CD1c-positive myeloid dendritic cell (primary cell): ENCODE measurements around the gene MICU2.

ENCODE experiments used
- DNase-seq: peaks from one replicate; pipeline ENCODE4 v3.0.0-alpha.2; 2016; ENCODE audit errors: extremely low spot score

The MICU2 gene

DNA sequence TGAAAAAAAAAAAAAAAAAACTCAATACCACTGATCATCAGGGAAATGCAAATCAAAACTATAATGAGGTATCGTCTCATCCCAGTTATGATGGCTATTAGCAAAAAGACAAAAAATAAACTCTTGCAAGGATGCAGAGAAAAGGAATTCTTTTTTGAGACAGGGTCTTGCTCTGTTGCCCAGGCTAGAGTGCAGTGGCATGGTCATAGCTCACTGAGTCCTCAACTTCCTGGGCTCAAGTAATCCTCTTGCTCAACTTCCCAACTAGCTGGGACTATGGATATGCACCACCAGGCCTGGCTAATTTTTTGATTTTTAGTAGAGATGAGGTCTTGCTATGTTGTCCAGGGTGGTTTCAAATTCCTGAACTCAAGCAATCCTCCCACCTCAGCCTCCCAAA, 59.5 kb downstream of the MICU2 start:
- no peak for DNase-seq

DNA sequence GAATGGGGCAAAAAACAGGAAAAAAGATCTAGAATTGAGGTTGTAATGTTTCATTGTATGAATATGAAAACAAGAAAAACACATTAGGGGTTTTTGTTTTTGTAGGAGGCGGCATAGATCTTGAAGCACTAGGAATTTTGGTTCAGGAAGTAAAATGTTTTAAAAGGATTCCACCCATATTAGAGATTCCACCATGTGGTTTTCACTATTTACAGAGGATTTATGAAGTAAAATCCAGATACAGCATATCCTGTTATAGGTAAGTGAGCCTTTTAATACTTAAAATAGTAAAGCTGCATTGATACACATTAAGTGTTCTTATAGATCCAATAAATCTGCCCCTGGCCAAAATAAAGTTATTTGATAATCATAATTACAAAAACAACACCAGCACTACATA, 61.4 kb downstream of the MICU2 start:
- no peak for DNase-seq

DNA sequence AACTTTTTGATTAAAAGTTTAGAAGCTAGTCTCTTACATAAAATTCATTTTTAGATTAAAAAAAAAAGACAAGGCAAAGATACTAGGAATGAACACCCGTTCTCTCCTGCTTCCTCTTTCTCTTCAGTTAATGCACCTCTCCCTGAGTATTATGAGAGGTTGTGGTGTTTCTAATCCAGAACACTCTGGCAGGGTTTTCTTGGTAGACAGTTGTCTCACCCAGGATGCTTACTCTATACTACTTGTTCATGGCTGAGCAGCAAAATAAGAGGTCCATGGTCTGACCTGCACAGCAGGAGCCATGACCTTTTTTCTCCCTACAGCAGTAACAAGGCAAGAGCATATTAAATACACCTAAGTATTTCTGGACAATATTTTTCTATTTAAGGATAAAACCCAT, 62.0 kb downstream of the MICU2 start:
- no peak for DNase-seq

DNA sequence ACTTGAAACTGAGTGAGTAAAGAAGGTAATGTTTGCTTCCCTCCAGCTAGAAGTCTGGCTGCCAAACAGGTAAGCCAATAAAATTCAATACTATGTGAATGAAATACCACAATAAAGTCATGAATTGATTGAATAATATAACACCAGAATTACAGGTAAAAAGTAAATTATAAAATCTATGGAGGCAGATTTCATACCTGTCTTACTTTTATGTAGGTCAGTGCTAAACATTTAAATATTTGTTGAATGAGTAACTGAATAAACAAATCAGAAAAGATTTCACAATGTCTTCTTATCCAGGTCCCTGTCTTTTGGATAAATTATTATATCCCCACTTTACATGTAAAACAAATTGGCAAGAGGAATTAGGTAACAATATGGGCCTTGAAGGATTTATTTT, 62.7 kb downstream of the MICU2 start:
- no peak for DNase-seq

DNA sequence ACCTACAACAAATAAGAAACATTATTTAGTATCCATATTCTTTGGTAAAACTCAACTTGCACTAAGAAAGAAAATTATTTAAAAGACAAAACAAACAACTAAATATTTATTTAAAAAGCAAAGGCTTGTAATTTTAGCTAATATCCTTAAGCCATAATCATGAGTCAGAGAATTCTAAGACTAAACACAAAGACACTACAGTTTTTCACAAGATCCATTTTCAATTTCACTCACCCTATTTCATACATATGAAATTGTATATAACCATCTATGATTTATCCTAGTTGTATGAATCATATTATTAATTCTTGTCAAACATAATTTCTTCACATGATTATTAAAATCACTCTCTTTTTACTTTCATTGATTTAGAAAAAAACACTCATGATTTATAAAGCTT, 64.3 kb downstream of the MICU2 start:
- no peak for DNase-seq

DNA sequence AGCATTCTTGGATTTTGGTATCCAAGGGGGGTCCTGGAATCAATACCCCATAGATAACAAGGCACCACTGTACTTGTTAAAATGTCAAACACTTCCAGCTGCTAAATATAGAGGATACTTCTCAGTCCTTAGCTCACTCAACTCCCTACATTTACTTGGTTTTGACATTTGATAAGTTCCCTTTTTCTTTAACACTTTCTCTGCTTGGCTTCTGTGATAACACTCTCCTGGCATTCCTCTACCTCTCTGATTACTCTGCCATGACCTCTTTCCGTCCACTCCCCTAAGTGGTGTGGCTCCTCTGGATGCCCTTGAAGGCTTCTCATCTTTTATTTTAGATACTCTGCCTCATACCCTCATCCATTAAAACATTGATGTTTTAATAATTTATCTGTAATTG, 65.2 kb downstream of the MICU2 start:
- no peak for DNase-seq

DNA sequence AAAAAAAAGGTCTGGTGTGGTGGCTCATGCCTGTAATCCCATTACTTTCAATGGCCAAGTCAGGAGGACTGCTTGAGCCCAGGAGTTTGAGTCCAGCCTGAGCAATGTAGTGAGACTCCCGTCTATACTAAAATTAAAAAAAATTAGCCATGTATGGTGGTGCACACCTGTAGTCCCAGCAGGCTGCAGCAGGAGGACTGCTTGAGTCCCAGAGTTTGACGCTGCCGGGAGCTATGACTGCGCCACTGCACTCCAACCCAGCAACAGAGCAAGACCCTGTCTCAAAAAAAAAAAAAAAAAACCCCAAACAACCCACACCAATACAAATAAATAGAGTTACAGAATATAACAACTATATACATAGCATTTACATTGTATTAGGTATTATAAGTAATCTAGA, 65.7 kb downstream of the MICU2 start:
- no peak for DNase-seq

DNA sequence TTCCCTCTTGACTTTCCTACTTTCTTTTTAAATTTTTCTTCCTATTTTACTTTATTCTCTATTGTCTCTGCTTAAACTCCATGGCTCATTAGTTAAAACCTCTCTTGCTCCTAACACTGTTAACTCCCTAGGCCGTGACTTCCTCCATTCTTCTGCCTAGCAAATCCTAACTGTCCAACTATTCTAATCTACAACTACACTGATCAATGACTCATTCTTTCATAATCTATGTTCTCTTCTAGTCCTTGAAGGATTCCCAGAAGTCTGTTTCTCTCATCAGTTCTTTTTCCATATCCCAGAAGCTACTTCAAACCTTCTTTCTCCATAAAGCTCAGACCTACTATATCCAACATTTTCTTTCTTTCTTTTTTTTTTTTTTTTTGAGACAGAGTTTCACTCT, 66.9 kb downstream of the MICU2 start:
- no peak for DNase-seq

DNA sequence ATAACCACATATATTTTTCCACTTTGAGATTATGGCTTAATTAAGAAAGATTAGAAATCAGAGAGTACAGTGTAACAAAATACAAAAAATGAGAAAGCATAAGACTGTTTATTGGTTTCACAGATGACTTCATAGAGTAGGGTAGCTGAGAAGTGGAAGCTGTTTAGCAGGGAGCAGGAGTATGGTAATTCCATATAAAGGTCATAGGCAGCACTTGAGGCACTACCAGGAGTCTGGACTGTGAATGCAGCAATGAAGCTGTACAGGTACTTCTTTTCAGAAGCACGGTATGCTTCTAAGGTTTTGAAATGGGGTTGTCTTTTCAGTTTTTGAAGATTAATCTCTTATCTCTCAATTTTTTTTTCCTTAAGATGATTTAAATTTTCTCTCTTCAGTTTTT, 69.2 kb downstream of the MICU2 start:
- DNase-seq = no peak

DNA sequence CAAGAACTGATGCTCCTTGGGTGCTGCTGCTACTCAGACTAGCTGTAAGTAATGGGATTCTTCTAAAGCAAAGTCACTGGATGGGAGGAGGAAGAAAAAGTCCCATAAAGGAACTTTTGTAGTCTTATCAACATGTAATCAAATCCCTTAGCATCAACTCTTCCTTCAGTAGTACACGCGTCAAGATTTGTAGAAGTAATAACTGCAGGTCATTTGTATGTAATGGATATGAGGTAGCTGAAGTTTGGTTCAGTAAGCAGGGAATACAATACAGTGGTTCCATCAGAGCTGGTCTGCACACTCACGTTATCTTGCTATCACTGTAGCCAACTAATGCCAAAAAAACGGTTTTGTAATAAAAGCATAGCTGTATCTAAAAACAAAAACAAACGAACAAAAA, 72.5 kb downstream of the MICU2 start:
- DNase-seq = no peak

DNA sequence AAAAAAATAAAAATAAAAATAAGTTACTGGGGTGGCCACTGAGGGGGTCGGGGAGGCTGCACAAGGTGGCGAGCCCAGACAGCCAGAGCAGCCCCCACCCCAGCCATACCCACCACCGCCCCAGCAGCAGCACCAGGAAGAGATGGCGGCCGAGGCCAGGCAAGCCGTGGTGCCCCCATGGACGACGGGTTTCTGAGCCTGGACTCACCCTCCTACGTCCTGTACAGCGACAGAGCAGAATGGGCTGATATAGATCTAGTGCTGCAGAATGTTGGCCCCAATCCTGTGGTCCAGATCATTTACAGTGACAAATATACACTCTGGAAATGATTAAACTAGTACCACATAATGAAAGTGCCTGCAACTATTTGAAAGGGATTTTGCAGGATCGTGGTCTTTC, 73.3 kb downstream of the MICU2 start:
- DNase-seq = no peak

DNA sequence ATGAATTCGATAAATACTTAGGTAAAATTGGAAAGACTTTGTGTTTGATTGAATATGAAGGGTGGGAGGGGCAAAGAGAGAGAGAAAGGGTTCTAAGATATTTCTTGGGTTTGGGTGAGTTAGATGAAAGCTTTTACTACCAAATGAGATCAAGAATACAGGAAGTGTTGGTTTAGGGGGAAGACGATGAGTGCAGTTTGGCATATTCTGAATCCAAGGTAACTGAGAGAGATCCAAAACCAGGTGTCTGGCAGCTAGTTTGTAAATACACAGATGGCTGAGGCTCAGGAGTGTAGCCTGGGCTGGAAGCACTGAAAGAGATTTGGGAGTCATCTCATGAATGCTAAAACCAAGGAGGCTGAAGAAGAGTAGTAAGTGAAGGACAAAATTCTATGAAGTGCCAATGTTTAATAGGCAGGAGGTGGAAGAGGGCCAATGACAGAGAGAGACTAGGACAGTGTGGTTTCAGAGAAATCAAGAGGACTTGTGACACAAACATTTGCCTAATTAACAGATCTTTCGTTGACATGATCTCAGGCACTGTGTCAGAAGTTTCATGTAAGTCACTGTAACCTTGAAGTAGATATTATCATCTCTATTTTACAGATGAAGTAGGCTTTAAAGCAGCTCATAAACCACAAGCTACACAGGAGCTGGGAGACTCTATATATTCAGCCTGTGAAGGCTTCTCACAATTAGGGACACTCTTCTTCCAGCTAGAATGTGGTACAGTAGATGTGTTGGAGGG, 74.7 kb downstream of the MICU2 start:
- DNase-seq = no peak

DNA sequence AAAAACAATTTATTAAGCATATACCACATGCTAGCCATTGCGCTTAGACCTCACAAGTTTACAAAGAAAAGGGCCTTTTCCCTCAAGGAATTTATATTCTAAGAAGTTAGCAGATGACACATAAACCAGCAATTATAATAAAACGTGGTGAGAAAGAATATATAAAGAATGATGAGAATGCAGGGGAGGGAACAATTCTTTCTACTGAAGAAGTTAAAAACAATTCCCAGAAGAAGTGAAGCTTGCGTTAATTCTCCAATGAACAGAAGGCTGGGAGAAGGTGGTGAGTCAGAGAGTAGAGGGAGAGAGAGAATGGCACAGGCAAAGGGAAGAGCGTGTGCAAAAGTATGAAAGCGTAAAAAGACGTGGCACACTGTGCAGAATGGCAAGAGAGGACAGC, 75.4 kb downstream of the MICU2 start:
- DNase-seq = no peak

DNA sequence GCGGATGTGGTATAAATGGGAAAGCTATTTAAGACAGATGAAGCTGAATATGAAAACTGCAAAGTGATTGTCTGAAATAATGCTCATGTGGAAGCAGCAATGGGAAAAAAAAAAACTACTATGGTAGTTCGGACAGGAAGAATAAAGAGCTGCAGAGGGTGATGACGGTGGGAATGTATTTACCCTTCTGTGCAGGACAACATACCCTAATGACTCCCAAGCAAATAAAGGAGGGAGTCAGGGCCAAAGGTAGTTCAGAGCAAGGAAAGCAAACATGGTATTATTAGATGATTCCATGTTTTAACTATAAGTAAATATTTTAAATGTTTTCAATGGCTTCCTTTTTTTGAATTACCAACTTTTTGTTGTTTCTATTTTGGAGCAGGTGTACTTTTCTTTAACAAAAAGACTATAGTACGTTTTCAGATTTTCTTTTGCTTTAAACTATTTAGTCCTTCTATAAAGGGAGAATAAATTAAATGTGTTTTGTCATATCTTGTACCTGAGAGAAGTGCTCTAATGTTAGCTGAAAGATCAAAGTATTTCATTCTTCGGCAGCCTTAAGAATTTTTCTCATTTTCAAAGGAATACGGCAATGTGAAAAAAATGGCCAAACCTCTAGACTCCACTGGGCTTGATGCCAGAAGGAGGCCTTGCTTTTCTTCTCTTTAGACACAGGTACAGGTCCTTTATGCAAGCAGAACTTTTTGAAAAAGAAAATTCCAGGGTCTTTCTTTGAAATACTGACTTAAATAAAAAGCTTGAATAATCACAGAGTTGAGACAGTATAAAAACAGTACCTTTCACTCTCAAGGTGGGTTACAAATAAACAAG, 77.0 kb downstream of the MICU2 start:
- DNase-seq = no peak

DNA sequence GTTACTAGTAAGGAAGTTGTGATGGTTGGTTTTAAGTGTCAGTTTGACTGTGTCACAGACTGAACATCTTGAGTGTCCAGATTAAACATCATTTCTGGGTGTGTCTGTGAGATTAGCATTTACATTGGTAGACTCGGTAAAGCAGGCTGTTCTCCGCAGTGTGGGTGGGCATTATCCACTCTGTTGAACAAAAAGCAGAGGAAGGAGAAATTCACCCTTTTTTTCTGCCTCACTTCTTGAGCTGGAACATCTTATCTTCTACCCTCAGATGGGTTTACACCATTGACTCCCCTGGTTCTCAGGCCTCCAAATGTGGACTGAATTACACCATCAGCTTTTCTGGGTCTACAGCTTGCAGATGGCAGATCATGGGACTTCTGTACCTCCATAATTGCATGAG, 81.1 kb downstream of the MICU2 start:
- no peak for DNase-seq

DNA sequence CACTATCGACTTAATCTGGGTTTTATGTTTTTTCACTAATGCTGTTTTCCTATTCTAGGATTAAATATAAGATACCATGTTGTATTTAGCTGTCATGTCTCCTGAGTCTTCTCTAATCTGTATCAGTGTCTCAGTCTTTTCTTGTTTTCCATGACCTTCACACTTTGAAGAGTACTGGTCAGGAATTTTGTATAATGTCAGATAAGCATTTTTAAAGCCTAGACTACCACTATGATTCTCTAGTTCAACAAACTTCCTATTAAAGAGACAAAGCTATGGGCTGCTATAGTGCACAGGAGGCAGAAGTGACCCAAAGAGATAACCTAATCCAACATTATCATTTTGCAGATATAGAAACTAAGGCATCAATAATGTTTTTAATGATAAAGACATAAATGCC, 81.8 kb downstream of the MICU2 start:
- DNase-seq = no peak

DNA sequence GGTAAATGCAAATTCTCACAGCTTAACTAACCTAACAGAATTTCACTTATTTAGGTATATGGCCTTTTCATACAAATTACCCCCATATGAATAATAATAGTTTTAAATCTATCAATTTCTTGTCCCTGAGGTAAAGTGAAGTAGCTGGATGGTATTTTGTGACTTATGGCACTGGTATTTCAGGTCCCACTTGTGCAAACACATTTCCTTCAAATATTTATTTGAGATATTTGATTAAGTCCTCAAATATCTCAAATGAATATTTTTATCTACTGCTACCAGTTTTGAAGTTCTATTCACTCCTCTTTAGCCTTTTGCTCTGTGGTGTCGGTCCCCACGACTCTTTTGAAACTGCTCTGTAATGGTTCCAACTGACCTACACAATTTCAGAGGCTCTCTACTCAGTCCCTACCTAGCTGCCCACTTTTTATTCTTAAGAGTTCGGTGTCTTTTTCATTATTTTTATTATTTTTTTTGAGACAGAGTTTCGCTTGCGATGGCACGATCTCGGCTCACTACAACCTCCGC, 85.3 kb downstream of the MICU2 start:
- DNase-seq = no peak

DNA sequence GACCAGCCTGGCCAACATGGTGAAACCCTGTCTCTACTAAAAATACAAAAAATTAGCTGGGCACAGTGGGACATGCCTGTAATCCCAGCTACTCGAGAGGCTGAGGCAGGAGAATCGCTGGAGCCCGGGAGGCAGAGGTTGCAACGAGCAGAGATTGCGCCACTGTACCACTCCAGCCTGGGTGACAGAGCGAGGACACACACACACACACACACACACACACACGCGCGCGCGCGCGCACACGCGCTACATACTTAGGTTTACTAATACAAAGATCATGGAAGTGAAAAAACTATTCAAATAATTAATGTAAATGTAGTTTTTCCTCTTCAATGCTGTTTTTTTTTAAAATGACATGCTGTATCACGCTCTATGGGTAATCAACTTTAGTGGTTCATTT, 86.4 kb downstream of the MICU2 start:
- no peak for DNase-seq

DNA sequence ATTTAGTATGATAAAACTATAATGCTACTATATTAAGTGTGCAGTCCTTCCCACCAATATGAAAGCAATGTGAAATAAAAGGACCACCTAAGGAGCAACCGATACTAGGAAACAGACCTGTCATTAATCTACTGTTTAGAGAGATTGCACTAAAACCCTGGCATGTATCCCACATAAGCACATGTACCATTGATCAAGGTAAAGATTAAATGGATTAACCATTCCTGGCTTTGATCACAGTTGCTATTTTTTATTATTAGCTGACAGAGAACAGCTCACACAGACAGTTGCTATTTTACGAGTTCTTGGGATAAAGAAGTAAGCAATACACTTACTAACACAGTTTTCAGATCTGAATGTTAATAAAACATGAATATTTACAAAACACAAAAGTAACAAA, 87.2 kb downstream of the MICU2 start:
- DNase-seq = no peak

DNA sequence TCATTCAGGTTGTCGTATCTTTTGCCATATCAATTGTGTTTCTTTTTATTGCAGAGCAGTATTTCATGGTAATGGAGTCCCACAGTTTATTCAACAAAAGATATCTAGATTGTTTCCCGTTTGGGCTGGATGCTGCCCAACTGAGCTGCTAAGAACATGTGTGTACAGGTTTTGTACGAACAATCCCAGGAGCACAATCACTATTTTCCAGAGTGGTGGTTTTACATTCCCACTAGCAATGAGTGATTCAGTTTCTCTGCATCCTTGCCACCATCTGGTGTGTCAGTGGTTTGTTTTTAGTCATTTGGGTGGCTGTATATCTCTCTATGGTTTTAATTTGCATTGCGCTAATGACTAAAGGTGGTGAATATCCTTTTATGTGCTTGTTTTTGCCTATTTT, 92.1 kb downstream of the MICU2 start:
- DNase-seq = no peak

DNA sequence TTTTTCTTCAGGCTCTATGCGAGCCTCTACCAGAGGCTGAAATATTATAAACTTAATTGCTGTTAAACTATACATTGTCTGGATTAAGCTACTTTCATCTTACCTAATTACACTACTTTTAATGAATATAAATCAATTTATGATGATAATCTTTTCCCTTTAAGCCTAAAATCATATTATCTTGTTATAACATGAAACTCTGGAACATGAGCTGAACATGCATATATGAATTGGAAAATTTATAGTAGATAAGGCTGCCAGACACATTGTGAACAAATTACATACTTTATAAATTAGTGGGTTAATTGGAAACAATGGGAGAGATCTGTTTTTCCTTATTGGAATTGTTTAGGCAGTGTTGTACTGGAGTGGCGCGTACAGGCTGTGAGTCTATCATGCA, 99.6 kb downstream of the MICU2 start:
- no peak for DNase-seq

DNA sequence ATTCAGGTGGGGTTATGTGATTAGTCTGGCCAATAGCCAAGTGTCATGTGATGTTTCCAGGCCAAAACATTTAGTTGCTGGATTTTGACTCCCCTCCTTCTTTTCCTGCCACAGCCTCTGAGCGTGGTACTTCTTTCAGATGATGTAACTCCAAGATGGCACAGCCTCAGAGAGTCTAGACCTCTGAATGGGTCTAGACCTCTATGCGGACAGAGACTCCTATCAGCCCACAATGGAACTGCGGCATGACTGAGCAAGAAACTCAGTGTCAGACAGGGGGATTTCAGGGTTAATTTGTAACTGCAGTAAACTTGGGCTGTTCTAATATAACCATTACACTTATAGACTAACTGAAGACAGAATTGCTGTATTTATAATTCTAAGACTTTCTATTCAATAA, 102.3 kb downstream of the MICU2 start:
- no peak for DNase-seq

DNA sequence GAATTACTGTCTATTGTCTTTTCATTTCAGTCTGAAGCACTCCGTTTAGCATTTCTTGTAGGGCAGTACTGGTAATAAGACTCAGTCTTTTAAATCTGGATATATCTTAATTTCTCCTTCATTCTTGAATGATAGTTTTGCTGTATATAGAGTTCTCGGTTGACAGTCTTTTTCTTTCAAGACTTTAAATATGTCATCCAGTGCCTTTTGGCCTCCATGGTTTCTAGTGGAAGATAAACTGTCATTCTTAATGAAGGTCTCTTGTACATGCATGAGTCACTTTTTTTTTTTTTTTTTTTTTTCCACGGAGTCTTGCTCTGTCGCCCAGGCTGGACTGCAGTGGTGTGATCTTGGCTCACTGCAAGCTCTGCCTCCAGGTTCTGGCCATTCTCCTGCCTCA, 117.6 kb downstream of the MICU2 start:
- DNase-seq = no peak
